ENCODE measurements around the gene LMX1B.
"Not testable (repeated sequence)": the region's sequence is repeated elsewhere in the genome, so short reads cannot be mapped to it uniquely, and the experiment has no call there.

LMX1B gene

GRCh38 chr9:126636983-126637798 is 23.5 kb downstream of the LMX1B start:
- DNase-seq, result no peak

DNA sequence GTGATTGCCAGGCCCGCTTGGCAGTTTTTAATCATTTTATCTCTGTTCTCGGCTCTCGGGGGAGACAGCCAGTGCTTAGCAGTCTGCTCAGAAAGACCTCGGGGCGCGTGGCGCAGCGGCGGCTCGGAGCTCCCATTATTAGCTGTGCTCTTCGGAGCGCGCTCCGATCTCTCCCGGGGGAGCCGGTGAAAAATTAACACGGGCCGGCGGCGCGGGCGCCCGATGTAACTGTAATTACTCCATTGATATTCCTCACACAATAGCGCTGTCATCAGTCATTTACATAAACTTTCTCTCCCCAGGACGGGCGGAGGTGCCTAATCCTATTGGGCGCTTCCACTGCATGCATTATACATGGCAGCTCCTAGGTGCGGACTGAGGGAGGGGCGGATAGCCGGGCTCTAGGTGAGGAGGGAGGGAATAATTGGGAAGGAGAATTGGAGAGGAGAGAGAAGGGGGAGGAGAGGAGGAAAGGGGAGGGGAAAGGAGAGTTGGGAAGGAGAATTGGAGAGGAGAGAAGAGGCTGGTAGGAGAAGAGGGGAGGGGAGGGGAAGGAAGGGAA is 24.9 kb downstream of the LMX1B start:
- DNase-seq, result no peak

DNA sequence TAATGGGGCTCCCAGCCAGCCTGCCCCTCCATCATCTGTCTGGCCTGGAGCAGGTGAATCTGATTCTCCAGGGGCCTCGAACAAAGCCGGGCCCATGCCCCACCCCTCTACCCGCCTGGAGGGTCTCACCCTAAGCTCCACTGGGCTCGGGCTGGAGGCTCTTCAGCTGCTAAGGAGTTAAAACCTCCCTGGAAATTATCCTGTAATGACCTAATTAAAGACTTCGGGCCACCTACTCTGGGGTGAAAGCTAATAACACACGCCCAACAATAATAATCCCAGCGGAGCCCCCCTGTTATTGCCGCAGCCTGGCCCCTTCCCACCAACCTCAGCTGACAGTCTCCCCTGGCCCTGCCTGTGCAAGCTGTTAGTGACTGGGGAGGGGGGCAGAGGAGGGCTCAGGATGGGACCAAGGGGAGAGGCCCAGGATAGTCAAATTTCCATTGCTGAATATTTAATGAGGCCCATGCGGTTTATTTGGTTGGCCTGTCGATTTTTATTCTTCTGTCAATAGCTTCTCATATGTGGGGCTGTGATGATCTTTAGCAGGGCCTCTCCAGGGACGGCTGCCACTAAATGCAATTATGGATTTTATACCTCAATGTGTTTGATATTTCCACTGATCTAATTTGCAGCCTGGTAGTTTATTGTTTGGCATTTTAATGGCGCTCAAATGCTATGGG is 25.7 kb downstream of the LMX1B start:
- DNase-seq, result no peak

DNA sequence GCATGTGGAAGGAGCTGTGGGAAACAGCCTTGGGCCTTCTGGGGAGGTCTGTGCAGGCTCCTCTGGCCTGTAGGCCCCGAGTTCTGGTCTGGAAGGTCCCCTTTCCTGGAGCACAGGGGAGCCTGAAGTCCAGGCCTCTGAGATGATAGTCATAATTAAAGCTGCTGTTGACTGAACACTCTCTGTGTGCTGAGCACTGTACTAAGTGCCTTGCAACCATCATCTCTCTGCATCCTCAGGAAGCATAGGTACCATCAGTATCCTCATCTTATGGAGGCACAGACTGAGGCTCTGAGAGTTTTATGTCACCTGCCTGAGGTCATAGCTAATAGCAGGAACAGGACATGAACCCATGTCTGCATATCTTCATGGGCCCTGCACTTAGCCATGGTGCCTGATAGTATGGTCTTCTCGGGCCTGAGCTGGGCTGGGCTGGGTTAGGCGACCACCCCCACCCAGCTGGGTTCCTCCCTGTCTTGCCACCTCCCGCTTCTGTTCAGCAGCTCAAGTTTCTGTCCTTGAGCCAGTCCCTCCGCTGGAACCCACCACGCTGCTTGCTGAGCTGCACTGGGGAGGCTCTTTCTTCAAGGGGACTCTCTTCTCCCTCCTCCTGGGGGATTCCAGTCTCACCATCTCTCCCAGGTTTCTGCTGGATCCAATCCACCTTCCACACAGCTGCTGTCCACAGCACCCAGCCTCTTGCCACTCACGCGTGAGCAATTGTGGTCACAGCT is 27.6 kb downstream of the LMX1B start:
- no peak for DNase-seq

DNA sequence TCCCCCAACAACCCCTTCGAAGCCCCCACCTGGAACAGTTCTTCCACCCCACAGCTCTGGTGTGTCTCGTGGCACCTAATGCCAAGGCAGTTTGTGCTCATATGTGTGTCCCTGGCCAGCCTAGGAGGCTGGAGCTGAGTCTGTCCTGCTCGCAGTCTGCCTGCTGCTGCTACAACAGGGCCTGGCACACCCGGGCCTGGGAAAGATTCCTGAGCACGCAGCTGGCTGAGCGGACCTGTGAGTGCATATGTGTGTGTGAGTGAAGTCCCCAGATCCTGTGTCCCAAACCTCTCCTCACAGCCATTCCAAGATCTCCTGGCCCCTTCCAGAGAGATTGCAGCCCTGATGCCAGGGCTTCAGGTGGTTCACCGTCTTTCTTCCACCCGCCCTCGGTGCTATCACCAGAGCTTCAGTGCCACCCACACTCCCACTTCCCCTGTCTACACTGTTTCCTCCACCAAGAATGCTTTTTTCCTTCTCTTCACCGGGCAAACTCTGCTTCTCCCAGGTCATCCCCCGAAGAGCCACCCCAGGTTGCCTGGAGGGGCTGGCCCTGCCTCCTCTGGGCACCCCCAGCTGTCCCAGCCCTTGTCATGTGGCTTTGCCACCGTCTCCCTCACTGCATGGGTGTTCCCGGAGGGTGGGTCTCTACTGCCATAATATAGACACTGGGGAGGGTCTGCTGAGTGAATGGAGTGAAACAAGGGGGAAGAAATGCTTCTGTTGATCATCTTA is 28.4 kb downstream of the LMX1B start:
- no peak for DNase-seq

DNA sequence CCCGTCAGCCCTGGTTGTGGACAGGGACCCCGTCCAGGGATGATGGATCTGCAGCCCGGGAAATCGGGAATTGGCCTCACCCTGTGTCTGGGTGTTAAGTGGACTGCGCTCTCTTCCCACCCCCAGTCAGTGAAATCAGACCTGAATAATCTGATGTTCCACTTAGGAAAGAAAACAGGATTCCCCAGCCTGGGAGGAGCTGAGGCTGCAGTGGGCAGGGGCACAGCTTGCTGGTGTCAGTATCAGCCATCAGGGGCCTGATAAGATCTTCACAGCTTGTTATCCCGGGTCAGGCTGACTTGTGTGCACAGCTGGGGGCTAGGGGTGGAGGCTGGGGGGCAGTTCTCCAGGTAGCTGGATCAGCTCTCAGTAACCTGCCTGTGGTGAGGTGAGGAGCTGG is 29.1 kb downstream of the LMX1B start:
- DNase-seq, result no peak

- DNase-seq, result no peak
These were observed 30.3 kb downstream of the LMX1B start for GRCh38 chr9:126643945-126644527.

- DNase-seq, result no peak
These were observed 32.4 kb downstream of the LMX1B start for GRCh38 chr9:126646162-126646561.

DNA sequence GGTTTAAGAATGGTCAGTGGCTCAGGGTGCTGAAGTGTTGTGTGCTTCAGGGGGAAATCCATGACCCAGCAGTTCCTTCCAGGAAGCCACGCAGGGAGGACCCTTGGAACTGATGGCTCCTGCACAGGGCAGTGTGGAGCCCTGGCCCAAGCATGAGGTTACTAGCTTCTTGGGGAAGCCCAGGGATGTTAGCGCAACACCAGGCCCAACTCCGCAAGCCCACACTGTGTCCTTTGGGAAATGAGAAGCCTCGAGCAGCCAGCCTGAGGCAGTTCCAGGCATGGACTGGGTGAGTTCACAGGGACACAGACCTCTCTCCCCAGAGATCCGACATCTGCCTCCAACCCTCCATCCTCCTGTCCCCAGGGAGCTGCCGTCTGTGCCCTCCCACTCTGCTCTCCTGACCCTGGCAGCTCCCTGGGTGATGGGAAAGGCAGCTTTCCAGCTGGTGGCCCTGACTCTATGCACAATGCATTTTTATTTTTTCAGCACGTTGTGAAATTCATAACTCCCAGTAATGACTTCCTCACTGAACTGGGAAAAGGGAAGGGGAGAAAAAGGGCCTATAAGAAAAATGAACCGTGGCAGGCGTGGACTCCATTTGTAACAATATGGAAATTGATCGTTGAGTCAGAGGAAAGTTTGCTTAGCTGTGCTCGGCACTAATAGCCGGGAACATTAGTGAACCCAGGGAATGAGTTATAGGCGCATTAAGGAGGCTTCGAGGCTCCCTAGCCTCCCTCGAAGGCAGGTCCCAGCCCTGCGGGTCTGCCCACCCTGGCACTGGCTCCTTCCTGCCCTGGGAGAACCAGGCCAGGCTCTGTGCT is 34.1 kb downstream of the LMX1B start:
- no peak for DNase-seq

DNA sequence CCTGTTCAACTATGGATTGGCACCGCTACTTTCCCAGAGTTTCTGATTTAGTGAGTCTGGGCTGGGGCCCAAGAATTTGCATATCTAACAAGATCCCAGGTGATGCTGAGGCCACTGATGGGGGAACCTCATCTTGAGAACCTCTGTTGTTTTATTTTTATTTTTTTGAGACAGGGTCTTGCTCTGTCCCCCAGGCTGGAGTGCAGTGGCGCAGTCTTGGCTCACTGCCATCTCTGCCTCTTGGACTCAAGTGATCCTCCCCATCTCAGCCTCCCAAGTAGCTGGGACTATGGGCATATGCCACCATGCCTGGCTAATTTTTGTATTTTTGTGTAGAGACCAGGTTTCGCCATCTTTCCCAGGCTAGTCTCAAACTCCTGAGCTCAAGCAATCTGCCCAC is 35.7 kb downstream of the LMX1B start:
- no peak for DNase-seq

GRCh38 chr9:126650404-126651341 is 36.9 kb downstream of the LMX1B start:
- DNase-seq, result no peak

- no peak for DNase-seq
These were observed 38.4 kb downstream of the LMX1B start for GRCh38 chr9:126652140-126652582.

- DNase-seq, result no peak
These were observed 40.4 kb downstream of the LMX1B start for GRCh38 chr9:126654124-126654523.

GRCh38 chr9:126656214-126656613 is 42.5 kb downstream of the LMX1B start:
- not testable (repeated sequence) for DNase-seq

GRCh38 chr9:126658201-126658825 is 44.6 kb downstream of the LMX1B start:
- DNase-seq, result no peak

DNA sequence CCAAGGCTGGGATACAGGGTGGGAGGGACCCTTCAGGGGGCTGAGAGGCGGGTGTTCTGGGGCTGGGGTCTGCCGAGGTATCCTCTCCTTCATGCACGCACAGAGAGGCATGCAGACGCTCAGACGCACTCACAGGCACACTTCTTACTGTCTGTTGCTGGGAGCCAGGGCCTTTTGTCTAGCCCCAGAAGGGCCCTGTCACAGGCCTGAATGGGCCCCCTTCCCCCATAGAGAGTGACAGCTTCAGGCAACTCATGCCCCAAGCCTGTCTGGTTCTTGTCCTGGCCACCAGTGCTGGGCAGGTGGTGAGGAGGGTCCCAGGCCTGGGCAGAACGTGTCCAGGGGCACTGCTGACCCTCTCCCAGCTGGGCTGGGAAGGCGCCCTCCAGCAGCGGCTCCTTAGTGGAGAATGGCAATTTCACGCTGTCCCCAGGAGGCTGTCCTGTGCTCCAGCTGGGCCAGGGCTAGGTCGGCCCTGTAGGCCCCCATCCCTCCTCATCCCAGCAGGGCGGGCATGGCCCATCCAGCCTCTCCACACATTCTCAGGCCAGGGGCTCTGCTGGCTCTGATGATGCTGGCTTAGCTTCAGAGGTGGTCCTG is 45.3 kb downstream of the LMX1B start:
- DNase-seq, result no peak

GRCh38 chr9:126661122-126661520 is 47.4 kb downstream of the LMX1B start:
- no peak for DNase-seq

- DNase-seq, result no peak
These were observed 48.0 kb downstream of the LMX1B start for GRCh38 chr9:126661521-126662251.

Measured in stimulated activated CD4-positive, alpha-beta T cell treated with anti-CD3 and anti-CD28 coated beads, Interleukin-15, amount 100 ng/mL, for 24 hours (primary cell).